Activated naive CD8-positive, alpha-beta T cell (primary cell): Measurements from ENCODE around the gene COA3.

ENCODE experiments used
- H3K27ac Mint-ChIP-seq: one replicate; pipeline ENCODE4 v1.8.0; 2021; ENCODE audit warnings: mixed read lengths
- H3K27me3 Mint-ChIP-seq: one replicate; pipeline ENCODE4 v1.8.0; 2021; ENCODE audit warnings: mixed read lengths
- H3K36me3 Mint-ChIP-seq: one replicate; pipeline ENCODE4 v1.8.0; 2021; ENCODE audit warnings: mixed read lengths
- H3K4me1 Mint-ChIP-seq: one replicate; pipeline ENCODE4 v1.8.0; 2021; ENCODE audit warnings: low read depth, mixed read lengths
- H3K4me3 Mint-ChIP-seq: one replicate; pipeline ENCODE4 v1.8.0; 2021; ENCODE audit warnings: mild to moderate bottlenecking, mixed read lengths
- H3K9me3 Mint-ChIP-seq: one replicate; pipeline ENCODE4 v1.8.0; 2021; ENCODE audit warnings: low read depth, mixed read lengths

Gene COA3

DNA sequence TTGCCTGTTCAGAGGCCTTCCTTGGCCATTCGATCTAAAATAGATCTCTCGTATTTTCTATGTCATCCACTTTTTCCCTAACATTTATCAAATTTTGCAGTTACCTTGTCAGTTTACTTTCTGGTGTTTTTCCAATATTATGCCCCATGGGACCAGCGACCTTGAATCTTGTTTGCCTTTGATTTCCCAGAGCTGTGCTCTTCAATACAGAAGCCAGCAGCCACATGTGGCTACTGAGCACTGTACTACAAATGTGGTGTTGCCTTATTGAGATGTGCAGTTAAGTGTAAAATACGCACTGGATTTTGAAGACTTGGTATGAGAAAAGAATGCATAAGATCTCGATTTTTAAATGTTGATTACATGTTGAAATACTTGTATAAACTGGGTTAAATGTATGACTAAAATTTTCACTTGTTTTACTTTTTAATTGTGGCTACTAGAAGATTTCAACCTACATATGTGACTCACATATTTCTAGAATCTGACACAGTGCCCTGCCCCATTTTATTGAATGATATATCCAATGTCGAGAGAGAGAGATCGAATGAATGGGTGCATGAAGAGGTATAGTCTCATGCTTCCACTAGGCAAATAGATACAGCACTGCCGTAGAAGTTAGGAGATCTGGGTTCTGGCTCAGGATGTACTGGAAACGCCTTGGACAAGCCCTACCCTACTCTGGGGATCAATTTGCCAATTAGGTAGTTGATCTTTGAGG lies 33.9 kb upstream of the COA3 start:
- H3K36me3 Mint-ChIP-seq = no peaks in the 10 kb centered on the region
- no peaks in the 10 kb centered on the region for H3K9me3 Mint-ChIP-seq
- H3K27ac Mint-ChIP-seq = peak overlapping the region; percentile 98
- peaks cover 22% of the 10 kb centered on the region for H3K4me1 Mint-ChIP-seq
- H3K4me3 Mint-ChIP-seq = peak overlapping the region; percentile 87
- no peaks in the 10 kb centered on the region for H3K27me3 Mint-ChIP-seq

DNA sequence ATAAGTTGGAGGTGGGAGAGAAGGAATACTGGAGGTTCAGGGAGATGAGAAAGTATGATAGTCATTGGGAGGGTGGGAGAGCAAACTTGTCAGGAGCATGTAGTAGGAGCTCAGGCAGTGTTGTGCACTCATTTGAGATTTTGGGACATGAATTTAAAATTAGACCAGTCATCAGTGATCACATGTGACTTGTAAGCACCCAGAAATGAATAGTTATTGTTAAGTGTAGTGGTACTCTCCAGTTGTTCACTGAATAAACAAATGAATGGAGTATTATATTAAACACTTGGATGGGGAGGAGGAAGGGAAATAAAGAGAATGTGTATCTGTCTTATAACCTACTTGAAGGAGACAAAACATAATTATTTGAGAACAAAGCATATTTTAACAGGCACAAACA lies 32.5 kb upstream of the COA3 start:
- H3K27ac Mint-ChIP-seq = no peak overlapping the region

DNA sequence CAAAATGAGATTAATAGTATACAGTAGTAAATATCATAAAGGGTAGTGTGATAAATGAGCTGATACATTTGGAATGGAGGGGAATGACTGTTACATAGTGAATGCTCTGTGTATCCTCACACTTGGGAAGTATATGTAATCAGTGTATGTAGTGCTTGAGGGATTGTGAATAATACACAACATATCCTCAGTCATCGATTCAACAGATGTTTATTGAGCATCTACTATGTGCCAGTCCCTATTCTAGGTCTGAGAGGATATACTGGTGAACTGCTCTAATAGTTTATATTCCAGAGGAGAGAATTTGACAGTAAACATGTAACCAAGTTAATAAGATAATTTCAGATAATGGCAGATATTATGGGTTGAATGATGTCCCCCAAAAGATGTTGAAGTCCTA lies 29.0 kb upstream of the COA3 start:
- Mint-ChIP-seq H3K36me3 (no peaks in the 10 kb centered on the region), H3K27me3 (no peaks in the 10 kb centered on the region), H3K9me3 (no peaks in the 10 kb centered on the region), H3K4me3 (no peak overlapping the region), H3K4me1 (peaks cover 18% of the 10 kb centered on the region), H3K27ac (no peak overlapping the region)

More for the DNA sequence above, 32.5 kb upstream of the COA3 start:
- Mint-ChIP-seq H3K36me3 (no peaks in the 10 kb centered on the region), H3K9me3 (no peaks in the 10 kb centered on the region), H3K27me3 (no peaks in the 10 kb centered on the region), H3K4me1 (peaks cover 19% of the 10 kb centered on the region), H3K4me3 (no peak overlapping the region)

DNA sequence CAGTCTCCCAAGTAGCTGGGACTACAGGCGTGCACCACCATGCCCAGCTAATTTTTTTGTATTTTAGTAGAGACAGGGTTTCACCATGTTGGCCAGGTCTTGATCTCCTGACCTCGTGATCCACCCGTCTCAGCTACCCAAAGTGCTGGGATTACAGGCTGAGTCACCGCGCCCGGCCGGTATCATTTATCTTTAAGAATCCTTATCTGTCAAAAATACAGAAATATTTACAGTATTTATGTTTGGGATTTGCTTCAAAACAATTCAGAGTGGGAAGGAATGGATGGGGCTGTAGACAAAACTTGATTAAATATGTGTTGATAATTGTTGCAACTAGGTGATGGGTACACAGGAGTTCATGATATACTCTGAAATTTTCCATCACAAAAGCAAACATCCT lies 22.7 kb upstream of the COA3 start:
- H3K9me3 Mint-ChIP-seq = no peaks in the 10 kb centered on the region
- peaks cover 5% of the 10 kb centered on the region for H3K36me3 Mint-ChIP-seq
- peaks cover 30% of the 10 kb centered on the region for H3K4me1 Mint-ChIP-seq
- peak overlapping the region; percentile 72 for H3K4me3 Mint-ChIP-seq
- H3K27me3 Mint-ChIP-seq = no peaks in the 10 kb centered on the region
- H3K27ac Mint-ChIP-seq = no peak overlapping the region

DNA sequence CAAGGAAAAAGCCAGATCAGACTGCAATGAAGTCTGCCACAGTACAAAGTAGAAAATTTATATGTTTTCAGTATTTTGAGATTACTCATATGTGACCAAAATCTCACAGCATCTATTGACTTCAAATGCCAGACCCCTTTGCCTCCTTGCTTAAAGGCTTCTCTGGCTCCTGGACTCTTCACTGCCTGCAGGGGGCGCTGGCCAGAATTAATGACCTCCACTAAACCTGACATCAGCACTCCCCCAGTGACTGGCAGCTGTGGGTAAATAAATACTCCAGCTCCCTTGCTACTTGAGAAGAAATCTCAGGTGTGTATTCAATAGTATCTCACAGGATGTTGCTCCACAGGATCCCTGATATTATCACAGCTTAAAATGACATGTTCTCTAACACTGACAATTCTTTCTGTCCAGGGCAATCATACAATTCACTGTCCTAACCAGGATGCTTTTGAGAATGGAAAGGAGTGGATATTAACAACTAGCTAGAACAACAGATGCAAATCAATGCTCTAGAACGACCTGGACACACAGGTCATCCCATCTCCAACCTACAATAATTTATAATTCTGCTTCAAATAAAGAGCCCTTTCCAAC lies 21.5 kb upstream of the COA3 start:
- no peaks in the 10 kb centered on the region for H3K27me3 Mint-ChIP-seq
- peaks cover 32% of the 10 kb centered on the region for H3K4me1 Mint-ChIP-seq
- H3K27ac Mint-ChIP-seq = peak overlapping the region; percentile 52
- no peak overlapping the region for H3K4me3 Mint-ChIP-seq
- peaks cover 5% of the 10 kb centered on the region for H3K36me3 Mint-ChIP-seq
- H3K9me3 Mint-ChIP-seq = no peaks in the 10 kb centered on the region

DNA sequence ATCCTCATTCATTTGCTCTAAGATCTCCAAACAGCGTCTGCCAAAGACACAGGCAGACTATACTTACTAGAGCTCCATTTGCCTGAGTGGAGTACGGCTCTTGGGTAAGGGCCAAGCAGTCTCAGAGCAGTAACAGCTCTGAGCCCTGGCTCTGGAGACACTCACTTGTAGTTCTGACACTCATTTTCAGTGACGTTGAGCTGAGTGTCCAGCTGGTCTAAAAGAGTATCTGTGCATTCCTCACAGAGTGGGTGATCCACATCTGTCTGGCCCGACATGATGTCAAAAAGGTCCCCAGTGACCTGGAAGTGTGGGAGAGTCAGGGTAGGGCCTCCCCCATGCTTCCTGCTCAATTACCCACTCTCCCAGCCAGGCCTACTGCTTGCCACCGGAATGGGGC lies 19.9 kb upstream of the COA3 start:
- peaks cover 10% of the 10 kb centered on the region for H3K36me3 Mint-ChIP-seq
- H3K27ac Mint-ChIP-seq = no peak overlapping the region
- H3K9me3 Mint-ChIP-seq = no peaks in the 10 kb centered on the region
- H3K4me1 Mint-ChIP-seq = peaks cover 23% of the 10 kb centered on the region
- H3K4me3 Mint-ChIP-seq = no peak overlapping the region
- no peaks in the 10 kb centered on the region for H3K27me3 Mint-ChIP-seq

DNA sequence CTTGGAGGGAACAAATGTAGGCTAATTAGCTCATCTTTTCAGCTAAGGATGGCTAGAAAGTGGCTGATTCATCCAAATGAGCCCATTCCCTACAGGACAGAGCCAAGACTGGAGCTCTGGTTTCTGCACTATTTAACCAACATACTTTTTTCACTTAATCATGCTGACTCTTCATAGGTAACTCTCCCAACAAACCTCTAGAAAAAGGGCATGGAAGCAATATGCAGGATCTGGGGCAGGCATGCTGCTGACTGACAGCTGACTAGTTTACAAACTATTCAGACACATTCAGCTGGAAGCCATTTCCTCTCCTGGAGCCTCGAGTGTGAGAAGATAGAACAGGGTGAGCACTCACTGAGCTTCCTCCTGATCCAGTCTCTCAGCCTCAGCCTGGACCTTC lies 19.4 kb upstream of the COA3 start:
- Mint-ChIP-seq H3K4me1 (peaks cover 22% of the 10 kb centered on the region), H3K4me3 (no peak overlapping the region), H3K27me3 (no peaks in the 10 kb centered on the region), H3K9me3 (no peaks in the 10 kb centered on the region), H3K36me3 (peaks cover 10% of the 10 kb centered on the region), H3K27ac (no peak overlapping the region)

DNA sequence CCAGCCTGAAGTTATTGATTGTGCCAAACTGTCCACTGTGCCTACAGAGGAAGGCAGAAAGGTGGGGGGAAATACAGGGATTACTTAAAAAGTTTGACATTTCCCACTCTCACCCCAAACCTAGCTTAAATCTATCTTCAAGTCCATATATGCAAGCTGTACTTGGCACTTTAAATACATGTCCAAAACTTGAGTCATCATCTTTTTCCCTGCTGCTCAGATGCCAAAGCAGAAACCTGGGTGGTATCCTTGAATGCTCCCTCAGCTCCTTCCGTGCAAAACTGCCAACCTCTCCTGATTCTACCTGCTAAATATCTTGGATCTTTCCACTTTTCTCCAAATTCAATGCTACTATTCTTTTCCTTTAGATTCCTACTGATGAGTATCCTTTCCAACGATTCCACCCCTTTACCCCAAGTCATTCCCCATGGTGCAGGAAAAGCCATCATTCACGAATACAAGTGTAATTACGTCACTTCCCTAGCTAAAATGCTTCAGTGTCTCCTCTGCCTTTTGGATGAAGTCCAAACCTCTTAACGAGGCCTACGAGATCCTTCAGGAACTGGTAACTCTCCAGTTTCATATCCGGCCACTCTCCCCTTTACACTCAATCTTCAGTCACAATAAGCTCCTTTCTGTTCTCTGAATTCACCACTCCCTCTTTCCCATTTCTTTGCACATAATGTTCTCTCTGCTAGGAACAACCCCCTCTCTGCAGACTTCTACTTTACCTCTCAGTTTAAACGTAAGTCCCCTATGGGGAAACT lies 16.3 kb upstream of the COA3 start:
- Mint-ChIP-seq H3K4me3 (no peak overlapping the region), H3K9me3 (no peaks in the 10 kb centered on the region), H3K27me3 (no peaks in the 10 kb centered on the region), H3K4me1 (peaks cover 5% of the 10 kb centered on the region), H3K27ac (no peak overlapping the region), H3K36me3 (peaks cover 9% of the 10 kb centered on the region)

DNA sequence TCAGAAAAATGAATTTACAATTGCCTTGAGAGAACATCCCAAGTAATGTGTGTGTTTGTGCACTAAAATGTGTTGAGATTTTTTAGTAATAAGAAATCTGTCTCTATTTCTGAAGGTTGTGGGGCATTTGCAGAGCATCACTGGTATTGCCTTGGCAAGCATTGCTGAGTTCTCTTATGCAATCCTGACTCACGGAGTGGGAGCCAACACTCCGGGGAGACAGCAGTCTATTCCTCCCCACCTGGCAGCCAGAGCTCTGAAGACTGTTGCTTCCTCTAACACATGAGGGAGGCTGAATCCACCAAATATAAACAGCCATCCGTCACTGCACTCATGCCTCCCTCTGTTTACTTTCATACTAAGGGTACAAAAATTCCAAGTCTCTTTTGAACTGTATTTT lies 10.7 kb upstream of the COA3 start:
- H3K36me3 Mint-ChIP-seq = peaks cover 13% of the 10 kb centered on the region
- no peak overlapping the region for H3K4me3 Mint-ChIP-seq
- no peaks in the 10 kb centered on the region for H3K4me1 Mint-ChIP-seq
- H3K27me3 Mint-ChIP-seq = no peaks in the 10 kb centered on the region
- no peak overlapping the region for H3K27ac Mint-ChIP-seq
- H3K9me3 Mint-ChIP-seq = no peaks in the 10 kb centered on the region

DNA sequence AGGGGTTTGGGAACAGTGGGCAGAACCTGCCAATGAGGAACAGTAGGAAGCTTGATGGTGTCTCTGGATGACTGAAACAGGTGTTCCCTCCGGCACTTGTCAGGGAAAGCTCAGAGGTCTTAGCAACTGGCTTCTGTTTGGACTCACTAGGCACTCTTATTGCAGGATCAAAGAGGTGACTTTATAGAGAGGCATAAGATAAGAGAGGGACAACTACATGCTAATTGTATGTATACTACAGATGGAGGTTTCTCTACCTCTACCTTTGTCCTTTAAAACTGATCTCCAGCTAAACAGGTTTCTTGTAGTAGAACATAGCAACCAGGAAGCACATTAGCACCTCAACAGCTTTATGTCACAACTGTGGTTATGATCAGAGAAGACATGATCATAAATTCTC lies 7.7 kb upstream of the COA3 start:
- Mint-ChIP-seq H3K27me3 (no peaks in the 10 kb centered on the region), H3K27ac (no peak overlapping the region), H3K36me3 (peaks cover 11% of the 10 kb centered on the region), H3K9me3 (no peaks in the 10 kb centered on the region), H3K4me1 (no peaks in the 10 kb centered on the region), H3K4me3 (no peak overlapping the region)

DNA sequence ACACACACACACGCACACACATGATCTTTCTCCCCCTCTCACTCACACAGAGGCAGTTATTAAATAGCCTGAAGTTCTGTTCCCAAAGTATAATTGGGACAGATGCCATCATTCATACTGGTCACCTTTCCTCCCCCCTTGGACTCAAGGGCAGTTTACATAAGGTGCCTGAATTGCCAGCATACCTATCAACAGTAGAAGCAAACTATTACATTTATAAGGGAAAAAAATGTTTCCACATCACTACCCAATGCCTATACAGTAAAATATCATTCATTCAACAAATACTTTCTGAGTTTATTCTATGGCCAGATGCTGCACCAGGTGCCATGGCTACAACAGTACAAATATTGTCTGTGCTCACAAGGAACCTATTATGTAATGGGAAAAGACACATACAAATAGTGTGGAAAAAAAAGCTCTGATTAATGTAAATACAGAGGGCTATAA lies 6.4 kb upstream of the COA3 start:
- H3K4me1 Mint-ChIP-seq = no peaks in the 10 kb centered on the region
- H3K9me3 Mint-ChIP-seq = no peaks in the 10 kb centered on the region
- H3K27ac Mint-ChIP-seq = no peak overlapping the region
- H3K36me3 Mint-ChIP-seq = peaks cover 6% of the 10 kb centered on the region
- no peaks in the 10 kb centered on the region for H3K27me3 Mint-ChIP-seq
- no peak overlapping the region for H3K4me3 Mint-ChIP-seq

DNA sequence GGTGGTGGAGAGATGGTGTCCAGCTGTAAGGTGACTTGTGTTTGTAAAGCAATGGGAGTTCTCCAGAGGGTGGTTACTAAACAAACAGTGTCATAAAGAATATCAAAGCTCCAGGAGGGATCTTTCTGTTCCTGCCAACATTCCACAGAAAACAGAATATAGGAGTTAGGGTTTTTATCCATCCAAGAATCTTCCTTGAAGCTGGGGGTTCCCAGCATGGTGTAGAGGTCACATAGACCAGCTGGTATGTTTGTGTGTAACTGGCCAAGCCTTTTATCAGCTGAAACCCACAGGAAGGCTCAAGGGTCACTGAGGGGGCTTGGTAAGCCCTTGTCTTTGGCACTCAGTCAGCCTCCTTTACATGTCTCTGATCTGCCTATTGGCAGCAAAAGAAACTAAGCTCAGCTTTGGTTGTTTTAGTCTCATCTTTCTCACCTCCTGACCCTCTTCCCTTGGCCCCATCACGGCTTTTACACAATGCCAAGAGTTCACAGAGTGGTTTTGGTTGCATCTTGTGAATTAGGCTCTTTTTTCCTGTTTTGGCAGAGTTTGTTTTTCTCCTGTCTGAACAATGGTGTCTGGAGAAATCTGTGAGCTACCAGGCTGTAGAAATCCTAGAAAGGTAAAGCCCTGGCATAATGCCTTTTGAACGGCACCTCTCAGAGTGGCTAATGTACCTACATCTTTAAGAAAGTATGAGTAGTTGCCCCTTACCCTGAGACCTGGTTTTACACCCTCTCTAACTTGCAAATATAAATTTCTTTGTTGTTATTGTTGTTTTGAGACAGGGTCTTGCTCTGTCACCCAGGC lies 4.8 kb upstream of the COA3 start:
- no peak overlapping the region for H3K4me3 Mint-ChIP-seq
- H3K4me1 Mint-ChIP-seq = peaks cover 4% of the 10 kb centered on the region
- H3K27me3 Mint-ChIP-seq = no peaks in the 10 kb centered on the region
- peaks cover 2% of the 10 kb centered on the region for H3K36me3 Mint-ChIP-seq
- no peaks in the 10 kb centered on the region for H3K9me3 Mint-ChIP-seq
- no peak overlapping the region for H3K27ac Mint-ChIP-seq

DNA sequence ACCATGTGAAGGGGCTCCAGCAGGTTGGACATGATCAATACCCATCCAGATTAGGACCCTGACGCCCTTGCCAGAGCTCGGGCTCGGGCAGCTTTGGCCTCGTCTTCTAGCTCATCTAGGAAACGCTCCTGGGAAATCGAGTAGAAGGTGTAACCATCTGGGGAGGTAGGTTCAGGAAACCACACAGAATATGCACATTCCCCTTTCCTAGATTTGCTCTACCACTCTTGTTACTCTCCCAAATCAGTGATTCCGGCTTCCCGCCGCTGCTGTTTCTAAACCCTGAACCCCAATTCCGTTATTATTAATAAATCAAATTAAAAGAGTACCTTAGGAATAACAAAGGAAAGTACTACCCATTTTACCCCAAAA lies 507 bp downstream of the COA3 start:
- no peaks in the 10 kb centered on the region for H3K27me3 Mint-ChIP-seq
- no peaks in the 10 kb centered on the region for H3K36me3 Mint-ChIP-seq
- peak overlapping the region; percentile 94 for H3K4me3 Mint-ChIP-seq
- peak overlapping the region; percentile 72 for H3K27ac Mint-ChIP-seq
- no peaks in the 10 kb centered on the region for H3K9me3 Mint-ChIP-seq
- H3K4me1 Mint-ChIP-seq = peaks cover 18% of the 10 kb centered on the region

DNA sequence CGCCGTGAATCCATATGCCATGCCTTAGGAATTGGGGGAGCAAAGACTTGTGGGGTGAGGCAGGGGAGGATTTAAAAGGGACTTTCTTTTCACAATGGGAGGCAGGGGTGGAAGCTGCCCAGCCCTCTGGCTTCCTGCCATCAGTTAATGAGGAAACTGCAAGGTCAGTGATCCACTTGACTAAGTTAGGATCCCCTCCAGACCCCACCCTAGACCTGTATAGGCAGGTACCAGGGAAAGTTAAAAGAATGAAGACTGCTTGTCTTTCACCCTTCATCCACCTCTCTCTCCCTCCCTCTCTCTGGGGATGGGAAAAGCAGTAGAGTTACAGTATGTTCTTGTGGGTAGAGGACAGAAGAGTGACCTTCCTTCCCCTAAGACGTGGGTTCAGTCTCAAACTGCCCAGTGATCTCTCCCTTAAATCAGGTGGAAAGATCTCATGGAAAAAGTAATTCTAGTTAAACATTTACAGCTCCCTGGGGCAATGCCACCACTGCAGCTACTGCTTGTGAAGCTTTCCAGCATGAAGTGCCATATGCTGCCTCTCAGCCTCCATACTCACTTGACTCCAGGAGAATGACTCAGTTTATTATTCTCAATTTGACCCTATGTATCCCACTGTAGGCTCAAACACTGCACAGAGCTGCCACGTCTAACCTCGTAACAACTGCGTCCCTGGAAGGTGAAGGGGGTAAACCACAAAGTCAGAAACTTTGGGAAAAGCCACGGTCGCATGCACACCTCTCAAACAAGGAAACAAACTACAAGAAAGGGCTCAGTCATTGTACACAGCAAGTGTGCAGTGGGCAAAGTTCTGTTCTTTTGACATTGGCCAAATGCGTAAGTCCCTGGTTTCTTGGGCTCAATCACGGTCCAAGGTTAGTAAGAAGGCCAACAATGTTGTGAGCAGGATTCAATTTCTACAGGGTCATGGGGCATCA lies 1.2 kb downstream of the COA3 start:
- Mint-ChIP-seq H3K36me3 (no peaks in the 10 kb centered on the region), H3K27ac (peak overlapping the region; percentile 34), H3K27me3 (no peaks in the 10 kb centered on the region), H3K4me1 (peaks cover 18% of the 10 kb centered on the region), H3K4me3 (peak overlapping the region; percentile 94), H3K9me3 (no peaks in the 10 kb centered on the region)
